Body of pancreas (tissue), 4 donors: ENCODE data around the gene GRK1.

Source experiments
- POLR2A ChIP-seq, 3 donors: fragments of 450-650 bp; IDR thresholded peaks; one replicate each; pipeline ENCODE4 v1.6.1; 2016; ENCODE audit warnings: antibody characterized with exemption in 3 of 3, mild to moderate bottlenecking in 2 of 3
- TF ChIP-seq, protein P1 (sequence below), 7 experiments: fragments of 450-650 bp in 4 of 7; fragments of 200-600 bp in 3 of 7; sonication (generic) in 3 of 7; IDR thresholded peaks; one replicate each; pipeline ENCODE4 v1.5.1; 2016 to 2019; ENCODE audit warnings: antibody characterized with exemption in 7 of 7

DNA sequence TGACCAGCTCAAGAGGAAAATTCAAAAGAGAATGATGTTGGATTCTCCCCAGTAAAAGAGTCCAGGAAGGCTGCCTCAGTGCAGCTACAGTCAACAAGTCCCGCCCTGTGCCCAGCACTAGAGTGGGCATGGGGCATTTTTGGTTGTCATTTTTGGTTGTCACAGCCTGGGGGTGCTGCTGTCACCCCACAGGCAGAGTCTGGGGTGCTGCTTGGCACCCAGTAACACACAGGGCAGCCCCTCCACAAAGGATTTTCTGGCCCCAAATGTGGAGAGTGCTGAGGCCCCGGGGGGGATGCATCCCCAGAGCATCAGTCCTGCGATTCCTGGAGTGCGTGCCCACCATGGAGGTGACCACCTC is 63.8 kb downstream of the GRK1 start:
- TF ChIP-seq, protein P1, sequence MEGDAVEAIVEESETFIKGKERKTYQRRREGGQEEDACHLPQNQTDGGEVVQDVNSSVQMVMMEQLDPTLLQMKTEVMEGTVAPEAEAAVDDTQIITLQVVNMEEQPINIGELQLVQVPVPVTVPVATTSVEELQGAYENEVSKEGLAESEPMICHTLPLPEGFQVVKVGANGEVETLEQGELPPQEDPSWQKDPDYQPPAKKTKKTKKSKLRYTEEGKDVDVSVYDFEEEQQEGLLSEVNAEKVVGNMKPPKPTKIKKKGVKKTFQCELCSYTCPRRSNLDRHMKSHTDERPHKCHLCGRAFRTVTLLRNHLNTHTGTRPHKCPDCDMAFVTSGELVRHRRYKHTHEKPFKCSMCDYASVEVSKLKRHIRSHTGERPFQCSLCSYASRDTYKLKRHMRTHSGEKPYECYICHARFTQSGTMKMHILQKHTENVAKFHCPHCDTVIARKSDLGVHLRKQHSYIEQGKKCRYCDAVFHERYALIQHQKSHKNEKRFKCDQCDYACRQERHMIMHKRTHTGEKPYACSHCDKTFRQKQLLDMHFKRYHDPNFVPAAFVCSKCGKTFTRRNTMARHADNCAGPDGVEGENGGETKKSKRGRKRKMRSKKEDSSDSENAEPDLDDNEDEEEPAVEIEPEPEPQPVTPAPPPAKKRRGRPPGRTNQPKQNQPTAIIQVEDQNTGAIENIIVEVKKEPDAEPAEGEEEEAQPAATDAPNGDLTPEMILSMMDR (IDR thresholded peaks at IDR 0.05) = no peak
- no peak for TF ChIP-seq POLR2A (IDR thresholded peaks at IDR 0.05)
